ENCODE data around the gene LRRK1.

GRCh38 chr15:100934726-100935125, 15.6 kb downstream of the LRRK1 start:
- no peak for TF ChIP-seq MAX (IDR thresholded peaks at IDR 0.05)
- TF ChIP-seq YY1 (IDR thresholded peaks at IDR 0.05; ENCODE audit: low read depth), result no peak
